ENCODE measurements around the gene TMEM18.
"Not testable (repeated sequence)": the region's sequence is repeated elsewhere in the genome, so short reads cannot be mapped to it uniquely, and the experiment has no call there.

Gene TMEM18

GRCh38 chr2:693606-694005 is 16.4 kb upstream of the TMEM18 start:
- H3K27ac ChIP-seq (ENCODE audit: low read length), result no peak overlapping the region
- no peaks in the 10 kb centered on the region for H3K9me3 ChIP-seq (ENCODE audit: control insufficient read depth, insufficient read depth, low read length)
- no peaks in the 10 kb centered on the region for H3K36me3 ChIP-seq (ENCODE audit: control insufficient read depth, insufficient read depth, low read length)
- no peak overlapping the region for H3K4me3 ChIP-seq (ENCODE audit: low read length)
- no peaks in the 10 kb centered on the region for H3K4me1 ChIP-seq (ENCODE audit: control insufficient read depth, insufficient read depth, low read length)
- WGBS (ENCODE audit: insufficient coverage, insufficient read length), result 100% methylated on average over 1 of the region's 7 CpGs
- no peaks in the 10 kb centered on the region for H3K27me3 ChIP-seq (ENCODE audit: control insufficient read depth, insufficient read depth, low read length)
- no peak for DNase-seq (ENCODE audit: low read depth, low spot score)

DNA sequence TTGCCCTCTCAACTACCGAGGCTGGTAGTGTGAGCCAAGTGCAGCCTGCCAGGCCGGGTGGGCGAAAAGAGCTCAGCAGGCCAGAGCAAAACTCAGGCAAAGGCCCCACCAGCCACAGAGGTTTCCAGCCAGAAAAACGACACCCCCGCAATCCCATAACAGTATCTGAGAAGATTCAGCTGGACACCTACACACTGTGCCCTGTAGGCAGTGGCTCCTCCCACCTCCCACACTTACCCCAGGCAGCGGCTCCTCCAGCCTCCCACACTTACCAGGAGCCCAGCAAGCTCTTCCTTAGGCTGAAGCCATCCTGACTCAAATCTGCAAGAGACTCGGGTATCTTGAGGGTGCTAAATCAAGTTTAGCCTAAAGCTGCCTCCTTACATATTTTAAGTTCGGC is 15.6 kb upstream of the TMEM18 start:
- no CpG with 5 or more reads among the region's 8 CpGs for WGBS (ENCODE audit: insufficient coverage, insufficient read length)
- DNase-seq (ENCODE audit: low read depth, low spot score), result no peak
- Histone ChIP-seq H3K27me3 (ENCODE audit: control insufficient read depth, insufficient read depth, low read length) (no peaks in the 10 kb centered on the region), H3K9me3 (ENCODE audit: control insufficient read depth, insufficient read depth, low read length) (no peaks in the 10 kb centered on the region), H3K27ac (ENCODE audit: low read length) (no peak overlapping the region), H3K4me3 (ENCODE audit: low read length) (no peak overlapping the region), H3K36me3 (ENCODE audit: control insufficient read depth, insufficient read depth, low read length) (no peaks in the 10 kb centered on the region), H3K4me1 (ENCODE audit: control insufficient read depth, insufficient read depth, low read length) (no peaks in the 10 kb centered on the region)

DNA sequence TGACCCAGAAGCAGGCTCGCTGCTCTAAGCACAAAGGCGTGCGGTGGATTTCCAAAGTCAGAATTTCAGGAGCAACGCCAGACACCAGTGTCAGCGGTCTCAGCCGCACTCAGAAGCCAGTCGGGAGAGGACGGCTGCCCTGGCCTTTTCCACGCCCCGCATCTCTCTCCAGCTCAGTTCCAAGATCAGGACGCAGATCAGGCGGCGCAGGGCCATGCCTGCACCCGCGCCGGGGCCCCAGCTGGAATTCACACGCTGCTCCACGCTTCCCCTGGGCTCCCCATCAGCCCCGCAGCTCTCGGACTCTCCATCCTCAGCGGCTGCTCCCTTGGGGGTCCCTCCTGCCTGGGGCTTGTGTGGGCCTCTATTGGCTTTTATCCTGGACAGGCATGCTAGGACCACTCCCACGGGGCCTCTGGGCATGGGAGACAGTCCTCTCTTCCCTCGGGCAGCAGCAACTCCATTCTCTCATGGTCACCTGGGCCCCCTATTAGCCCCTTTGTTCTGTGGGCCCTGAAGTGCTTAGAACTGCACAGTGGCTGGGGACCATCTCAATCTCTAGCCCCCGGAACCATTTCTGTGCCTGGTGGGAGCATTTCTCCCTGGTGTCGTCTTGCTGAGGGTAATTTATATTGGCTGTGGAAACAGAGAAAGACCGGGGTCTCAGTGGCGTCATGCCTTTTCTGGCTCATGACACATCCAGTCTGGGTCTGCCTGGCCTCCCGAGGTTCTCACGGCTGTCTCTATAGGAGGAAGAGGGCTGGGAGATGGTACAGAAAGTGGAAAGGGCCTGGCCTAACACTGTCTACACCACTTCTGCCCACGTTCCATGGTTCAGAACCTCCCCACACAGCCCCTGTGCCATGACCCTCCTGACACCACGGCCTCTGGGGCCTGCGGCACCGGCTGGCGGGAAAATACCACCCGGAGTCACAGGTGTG is 14.9 kb upstream of the TMEM18 start:
- Histone ChIP-seq H3K4me1 (ENCODE audit: control insufficient read depth, insufficient read depth, low read length) (no peaks in the 10 kb centered on the region), H3K27me3 (ENCODE audit: control insufficient read depth, insufficient read depth, low read length) (no peaks in the 10 kb centered on the region), H3K27ac (ENCODE audit: low read length) (no peak overlapping the region), H3K4me3 (ENCODE audit: low read length) (no peak overlapping the region), H3K36me3 (ENCODE audit: control insufficient read depth, insufficient read depth, low read length) (no peaks in the 10 kb centered on the region), H3K9me3 (ENCODE audit: control insufficient read depth, insufficient read depth, low read length) (no peaks in the 10 kb centered on the region)
- no CpG with 5 or more reads among the region's 35 CpGs for WGBS (ENCODE audit: insufficient coverage, insufficient read length)
- no peak for DNase-seq (ENCODE audit: low read depth, low spot score)

DNA sequence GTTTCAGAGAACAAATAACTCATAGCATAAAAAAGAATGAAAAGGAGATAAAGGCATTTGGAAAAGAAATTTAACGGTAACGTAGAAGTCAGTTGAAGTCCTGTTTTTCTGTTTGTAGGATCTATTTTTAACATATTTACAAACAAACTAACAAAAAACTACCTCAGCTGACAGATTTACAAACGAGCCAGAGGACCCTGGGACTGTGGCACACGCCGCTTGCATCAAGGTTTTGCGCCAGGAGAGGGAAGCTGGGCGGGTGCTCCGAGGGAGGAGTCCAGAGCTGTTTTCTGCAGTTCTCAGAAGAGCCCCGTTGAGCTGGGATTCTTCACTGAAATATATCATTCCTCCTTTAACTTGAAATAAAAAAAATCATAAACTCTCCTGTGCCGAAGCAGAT is 13.6 kb upstream of the TMEM18 start:
- no peak for DNase-seq (ENCODE audit: low read depth, low spot score)
- H3K4me3 ChIP-seq (ENCODE audit: low read length), result no peak overlapping the region
- WGBS (ENCODE audit: insufficient coverage, insufficient read length), result no CpG with 5 or more reads among the region's 10 CpGs
- no peaks in the 10 kb centered on the region; the same call in 1 of the 2 replicates for H3K9me3 ChIP-seq (ENCODE audit: control insufficient read depth, insufficient read depth, low read length)
- no peaks in the 10 kb centered on the region for H3K36me3 ChIP-seq (ENCODE audit: control insufficient read depth, insufficient read depth, low read length)
- H3K27me3 ChIP-seq (ENCODE audit: control insufficient read depth, insufficient read depth, low read length), result no peaks in the 10 kb centered on the region
- H3K27ac ChIP-seq (ENCODE audit: low read length), result no peak overlapping the region
- H3K4me1 ChIP-seq (ENCODE audit: control insufficient read depth, insufficient read depth, low read length), result no peaks in the 10 kb centered on the region

GRCh38 chr2:689877-690510 is 12.8 kb upstream of the TMEM18 start:
- DNase-seq (ENCODE audit: low read depth, low spot score), result no peak
- H3K27me3 ChIP-seq (ENCODE audit: control insufficient read depth, insufficient read depth, low read length), result no peaks in the 10 kb centered on the region
- no peak overlapping the region for H3K27ac ChIP-seq (ENCODE audit: low read length)
- no CpG with 5 or more reads among the region's 19 CpGs for WGBS (ENCODE audit: insufficient coverage, insufficient read length)
- no peaks in the 10 kb centered on the region; the same call in 1 of the 2 replicates for H3K9me3 ChIP-seq (ENCODE audit: control insufficient read depth, insufficient read depth, low read length)
- H3K36me3 ChIP-seq (ENCODE audit: control insufficient read depth, insufficient read depth, low read length), result no peaks in the 10 kb centered on the region
- H3K4me3 ChIP-seq (ENCODE audit: low read length), result no peak overlapping the region
- no peaks in the 10 kb centered on the region for H3K4me1 ChIP-seq (ENCODE audit: control insufficient read depth, insufficient read depth, low read length)

GRCh38 chr2:689237-689636 is 12.0 kb upstream of the TMEM18 start:
- WGBS (ENCODE audit: insufficient coverage, insufficient read length), result no CpG with 5 or more reads among the region's 5 CpGs
- H3K9me3 ChIP-seq (ENCODE audit: control insufficient read depth, insufficient read depth, low read length), result no peaks in the 10 kb centered on the region; the same call in 1 of the 2 replicates

DNA sequence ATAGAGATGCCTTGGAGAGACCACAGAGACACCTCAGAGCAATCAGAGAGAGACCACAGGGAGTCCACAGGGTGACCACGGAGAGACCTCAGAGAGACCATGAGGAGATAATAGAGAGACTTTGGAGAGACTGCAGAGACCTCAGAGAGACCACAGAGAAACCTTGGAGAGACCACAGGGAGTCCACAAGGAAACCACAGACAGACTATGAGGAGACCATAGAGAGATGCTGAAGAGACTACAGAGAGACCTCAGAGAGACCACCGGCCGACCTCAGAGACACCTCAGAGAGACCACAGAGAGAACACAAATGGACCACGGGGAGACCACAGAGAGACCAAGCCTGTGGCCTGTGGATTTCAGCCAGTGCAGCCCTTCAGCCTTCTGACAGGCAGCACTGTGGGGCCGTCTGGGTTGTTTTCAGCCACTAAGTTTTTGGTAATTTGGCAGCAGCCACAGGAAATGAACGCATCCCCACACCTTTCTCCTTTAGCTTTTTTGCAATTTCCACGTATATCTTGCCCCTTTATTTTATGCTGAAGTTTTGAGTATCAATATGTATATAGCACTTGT is 11.4 kb upstream of the TMEM18 start:
- Histone ChIP-seq H3K27ac (ENCODE audit: low read length) (no peak overlapping the region), H3K27me3 (ENCODE audit: control insufficient read depth, insufficient read depth, low read length) (no peaks in the 10 kb centered on the region), H3K9me3 (ENCODE audit: control insufficient read depth, insufficient read depth, low read length) (no peaks in the 10 kb centered on the region; the same call in 1 of the 2 replicates), H3K4me1 (ENCODE audit: control insufficient read depth, insufficient read depth, low read length) (no peaks in the 10 kb centered on the region), H3K36me3 (ENCODE audit: control insufficient read depth, insufficient read depth, low read length) (no peaks in the 10 kb centered on the region), H3K4me3 (ENCODE audit: low read length) (no peak overlapping the region)
- DNase-seq (ENCODE audit: low read depth, low spot score), result no peak
- no CpG with 5 or more reads among the region's 7 CpGs for WGBS (ENCODE audit: insufficient coverage, insufficient read length)

More at GRCh38 chr2:689237-689636, 12.0 kb upstream of the TMEM18 start:
- Histone ChIP-seq H3K4me3 (ENCODE audit: low read length) (no peak overlapping the region), H3K27ac (ENCODE audit: low read length) (no peak overlapping the region), H3K36me3 (ENCODE audit: control insufficient read depth, insufficient read depth, low read length) (no peaks in the 10 kb centered on the region), H3K27me3 (ENCODE audit: control insufficient read depth, insufficient read depth, low read length) (no peaks in the 10 kb centered on the region), H3K4me1 (ENCODE audit: control insufficient read depth, insufficient read depth, low read length) (no peaks in the 10 kb centered on the region)
- no peak for DNase-seq (ENCODE audit: low read depth, low spot score)

DNA sequence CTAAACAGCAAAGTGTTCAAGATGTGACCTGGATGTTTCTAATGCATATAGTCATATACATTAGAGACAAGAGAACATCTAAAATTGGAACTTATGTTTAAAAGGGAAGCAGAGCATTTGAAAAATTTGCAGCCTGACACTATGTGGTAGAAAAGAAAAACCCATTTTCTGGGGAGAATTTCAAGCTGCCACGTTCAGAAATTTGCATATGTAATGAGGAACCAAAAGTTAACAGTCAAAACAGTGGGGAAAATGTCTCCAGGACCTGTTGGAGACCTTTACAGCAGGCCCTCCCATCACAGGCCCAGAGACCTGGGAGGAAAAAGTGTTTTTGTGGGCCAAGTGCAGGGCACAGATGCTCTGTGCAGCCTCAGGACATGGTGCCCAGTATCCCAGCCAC is 8.2 kb upstream of the TMEM18 start:
- Histone ChIP-seq H3K4me3 (ENCODE audit: low read length) (no peak overlapping the region), H3K27me3 (ENCODE audit: control insufficient read depth, insufficient read depth, low read length) (no peaks in the 10 kb centered on the region), H3K36me3 (ENCODE audit: control insufficient read depth, insufficient read depth, low read length) (no peaks in the 10 kb centered on the region), H3K4me1 (ENCODE audit: control insufficient read depth, insufficient read depth, low read length) (peaks cover 2% of the 10 kb centered on the region; the same call in 1 of the 2 replicates), H3K9me3 (ENCODE audit: control insufficient read depth, insufficient read depth, low read length) (no peaks in the 10 kb centered on the region; the same call in 1 of the 2 replicates), H3K27ac (ENCODE audit: low read length) (no peak overlapping the region)
- no CpG with 5 or more reads among the region's 1 CpG for WGBS (ENCODE audit: insufficient coverage, insufficient read length)
- no peak for DNase-seq (ENCODE audit: low read depth, low spot score)

DNA sequence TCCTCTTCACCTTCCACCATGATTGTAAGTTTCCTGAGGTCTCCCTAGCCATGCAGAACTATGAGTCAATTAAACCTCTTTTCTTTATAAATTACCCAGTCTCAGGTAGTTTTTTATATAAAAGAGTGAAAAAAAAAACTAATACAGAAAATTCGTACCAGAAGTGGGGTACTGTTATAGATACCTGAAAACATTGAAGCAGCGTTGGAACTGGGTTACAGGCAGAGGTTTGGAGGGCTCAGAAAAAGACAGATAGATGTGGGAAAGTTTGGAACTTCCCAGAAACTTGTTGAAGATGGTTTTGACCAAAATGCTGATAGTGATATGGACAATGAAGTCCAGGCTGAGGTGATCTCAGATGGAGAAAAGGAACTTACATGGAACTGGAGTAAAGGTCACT is 7.7 kb upstream of the TMEM18 start:
- not testable (repeated sequence) for H3K27ac ChIP-seq (ENCODE audit: low read length); DNase-seq (ENCODE audit: low read depth, low spot score); H3K27me3 ChIP-seq (ENCODE audit: control insufficient read depth, insufficient read depth, low read length); H3K36me3 ChIP-seq (ENCODE audit: control insufficient read depth, insufficient read depth, low read length); H3K4me1 ChIP-seq (ENCODE audit: control insufficient read depth, insufficient read depth, low read length); H3K4me3 ChIP-seq (ENCODE audit: low read length); H3K9me3 ChIP-seq (ENCODE audit: control insufficient read depth, insufficient read depth, low read length)
- WGBS (ENCODE audit: insufficient coverage, insufficient read length), result no CpG with 5 or more reads among the region's 2 CpGs

DNA sequence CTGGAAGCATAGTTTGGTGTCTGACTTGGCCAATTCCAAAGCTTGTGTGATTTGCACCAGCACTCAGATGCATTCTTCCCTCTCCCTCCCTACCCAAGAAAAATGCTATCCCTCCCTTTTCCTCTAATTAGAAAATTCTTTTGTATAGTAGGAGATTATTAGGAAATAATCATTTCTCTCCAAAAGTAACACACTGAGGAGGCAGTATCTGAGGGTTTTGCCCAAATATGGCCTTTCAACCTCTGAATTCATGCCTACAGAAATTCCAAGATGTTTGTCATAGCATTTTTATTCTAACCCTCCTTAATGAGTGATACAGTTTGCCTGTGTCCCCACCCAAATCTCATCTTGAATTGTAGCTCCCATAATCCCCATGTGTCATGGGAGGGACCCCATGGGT is 5.0 kb upstream of the TMEM18 start:
- Histone ChIP-seq H3K36me3 (ENCODE audit: control insufficient read depth, insufficient read depth, low read length) (no peaks in the 10 kb centered on the region), H3K27me3 (ENCODE audit: control insufficient read depth, insufficient read depth, low read length) (no peaks in the 10 kb centered on the region), H3K9me3 (ENCODE audit: control insufficient read depth, insufficient read depth, low read length) (no peaks in the 10 kb centered on the region; the same call in 1 of the 2 replicates), H3K4me3 (ENCODE audit: low read length) (no peak overlapping the region), H3K4me1 (ENCODE audit: control insufficient read depth, insufficient read depth, low read length) (peaks cover 2% of the 10 kb centered on the region; the same call in 1 of the 2 replicates), H3K27ac (ENCODE audit: low read length) (no peak overlapping the region)
- no peak for DNase-seq (ENCODE audit: low read depth, low spot score)

Data from iPS DF 6.9 (cell line).